B cell (primary cell): ENCODE data around the gene SRBD1. TPM values are rescaled to one million over a fixed set of nuclear protein-coding genes. Genes with fewer than 3 reads are reported as not detected.

Source experiments
- ATAC-seq: fragments of 200-7000 bp; cut with Tn5 transposase; one replicate; pipeline ENCODE4 v1.10.0; 2021; ENCODE audit warnings: low read depth, mild to moderate bottlenecking, moderate number of reproducible peaks, moderate library complexity
- CTCF ChIA-PET: fragments of 350-600 bp; sonication (Branson Sonifier 250); formaldehyde crosslinking; loops from one replicate; lab custom pipeline; 2021; ENCODE audit warnings: antibody characterized with exemption, inconsistent platforms; lab: Charles Lee
- POLR2A ChIA-PET: fragments of 350-600 bp; sonication (Branson Sonifier 250); formaldehyde crosslinking; loops from one replicate; lab custom pipeline; 2021; ENCODE audit warnings: antibody characterized with exemption; lab: Charles Lee
- DNase-seq: peaks from one replicate; pipeline ENCODE4 v3.0.0; 2013
- H2AFZ ChIP-seq: 2 replicates; pipeline ENCODE4 v1.6.1; 2012; ENCODE audit warnings: mild to moderate bottlenecking, low read depth, low read length; ENCODE audit not compliant: insufficient read depth, poor library complexity, severe bottlenecking
- H3K27ac ChIP-seq, 2 donors: 1 replicate in 1 of 2; 2 replicates in 1 of 2; pipeline ENCODE4 v1.5.1; 2012 to 2013; ENCODE audit warnings: low read length in 2 of 2, mild to moderate bottlenecking in 2 of 2, moderate library complexity in 1 of 2
- H3K27me3 ChIP-seq, 4 experiments: fragments of 200-600 bp in 1 of 4; sonication (generic) in 1 of 4; replicated peaks in 1 of 4; 1 replicate in 2 of 4; 2 replicates in 2 of 4; pipeline versions ENCODE4 v1.6.1 to v1.7.0; 2013 to 2016; ENCODE audit warnings: low read length in 3 of 4, mild to moderate bottlenecking in 2 of 4, mixed read lengths in 1 of 4, moderate library complexity in 1 of 4; ENCODE audit not compliant: insufficient read depth in 4 of 4, control insufficient read depth in 3 of 4; ENCODE audit errors: control extremely low read depth in 1 of 4
- H3K36me3 ChIP-seq, 2 experiments: replicated peaks in 1 of 2; 1 replicate in 1 of 2; 2 replicates in 1 of 2; pipeline versions ENCODE4 v1.6.1 to v1.7.1; 2013; ENCODE audit warnings: low read length in 1 of 2; ENCODE audit not compliant: insufficient read depth in 2 of 2, control insufficient read depth in 1 of 2; ENCODE audit errors: control extremely low read depth in 1 of 2, extremely low read depth in 1 of 2
- H3K4me1 ChIP-seq, 2 donors: fragments of 200-600 bp in 1 of 2; sonication (generic) in 1 of 2; 1 replicate in 1 of 2; 2 replicates in 1 of 2; pipeline versions ENCODE4 v1.5.1 to v1.6.1; 2013 to 2017; ENCODE audit warnings: low read length in 2 of 2; ENCODE audit not compliant: control insufficient read depth in 2 of 2, insufficient read depth in 2 of 2
- H3K4me2 ChIP-seq: replicated peaks from 2 replicates; pipeline ENCODE3; 2012; ENCODE audit warnings: mild to moderate bottlenecking, low read depth, low read length; ENCODE audit not compliant: poor library complexity, severe bottlenecking
- H3K4me3 ChIP-seq, 5 experiments: fragments of 200-600 bp in 1 of 5; sonication (generic) in 1 of 5; 1 replicate in 3 of 5; 2 replicates in 2 of 5; pipeline versions ENCODE4 v1.5.1 to v1.7.0; 2011 to 2016; ENCODE audit warnings: low read length in 4 of 5, mild to moderate bottlenecking in 4 of 5, low read depth in 2 of 5, control low read depth in 1 of 5, moderate library complexity in 1 of 5; ENCODE audit not compliant: insufficient read depth in 1 of 5; ENCODE audit errors: control extremely low read depth in 1 of 5, extremely low read depth in 1 of 5
- H3K79me2 ChIP-seq: fragments of 200-600 bp; sonication (generic); one replicate; pipeline ENCODE4 v1.6.0; 2016; ENCODE audit warnings: low read length; ENCODE audit not compliant: control insufficient read depth, insufficient read depth
- H3K9ac ChIP-seq: fragments of 200-600 bp; sonication (generic); 2 replicates; pipeline ENCODE4 v1.6.1; 2017; ENCODE audit warnings: mild to moderate bottlenecking, low read length, moderate library complexity
- H3K9me3 ChIP-seq, 3 donors: one replicate each; pipeline versions ENCODE4 v1.6.1 to v1.7.1; 2013; ENCODE audit warnings: low read length in 2 of 3; ENCODE audit not compliant: control insufficient read depth in 2 of 3, insufficient read depth in 1 of 3; ENCODE audit errors: control extremely low read depth in 1 of 3
- H4K20me1 ChIP-seq: 2 replicates; pipeline ENCODE4 v1.6.0; 2012; ENCODE audit warnings: mild to moderate bottlenecking, low read length; ENCODE audit not compliant: insufficient read depth, control insufficient read depth, poor library complexity, severe bottlenecking
- H3K27ac Mint-ChIP-seq: one replicate; pipeline ENCODE4 v1.8.0; 2021; ENCODE audit warnings: mixed read lengths
- H3K27me3 Mint-ChIP-seq: one replicate; pipeline ENCODE4 v1.8.0; 2021; ENCODE audit warnings: mixed read lengths
- H3K4me1 Mint-ChIP-seq: one replicate; pipeline ENCODE4 v1.8.0; 2021; ENCODE audit warnings: mixed read lengths
- H3K4me3 Mint-ChIP-seq: one replicate; pipeline ENCODE4 v1.8.0; 2021; ENCODE audit warnings: mixed read lengths
- H3K9me3 Mint-ChIP-seq: one replicate; pipeline ENCODE4 v1.8.0; 2022; ENCODE audit warnings: mixed read lengths; ENCODE audit not compliant: insufficient read depth
- EZH2 ChIP-seq: IDR thresholded peaks from 2 replicates; pipeline ENCODE4 v1.6.1; 2012; ENCODE audit warnings: borderline replicate concordance, low read depth, mild to moderate bottlenecking, moderate library complexity, low read length; ENCODE audit not compliant: insufficient read depth, poor library complexity, severe bottlenecking
- WGBS: methylation state at CpG from one replicate; pipeline ENCODE4 v1.1.5; 2013; ENCODE audit warnings: missing lambda C conversion rate; ENCODE audit not compliant: insufficient coverage; 5-methylcytosine and 5-hydroxymethylcytosine counted together
- intact Hi-C: fragments of 100-400 bp; cut with micrococcal nuclease; formaldehyde crosslinking; loops from one replicate; pipeline ENCODE4 v1.10.0; 2022
- polyA plus RNA-seq: library from polyadenylated mRNA; depleted of rRNA; stranded (reverse); fragments of >200 nt; gene quantifications from 2 replicates; pipeline ENCODE4 v1.2.3, GENCODE V29; 2012
- total RNA-seq, 2 donors: library from RNA; stranded (reverse); fragments of 120-200 nt in 1 of 2; gene quantifications; 1 replicate in 1 of 2; 2 replicates in 1 of 2; pipeline versions ENCODE4 v1.2.3 to v1.2.4, GENCODE V29; 2013 to 2022
- TF ChIP-seq, protein P1 (sequence below): fragments of 200-600 bp; IDR thresholded peaks from one replicate; pipeline ENCODE4 v1.8.0; 2022; ENCODE audit warnings: antibody characterized with exemption, mild to moderate bottlenecking

The SRBD1 gene
- total and polyA plus RNA-seq, 2 donors (not counting 1 experiment from before 2014, with no cell fraction given): 6.2 to 27.1 TPM

DNA sequence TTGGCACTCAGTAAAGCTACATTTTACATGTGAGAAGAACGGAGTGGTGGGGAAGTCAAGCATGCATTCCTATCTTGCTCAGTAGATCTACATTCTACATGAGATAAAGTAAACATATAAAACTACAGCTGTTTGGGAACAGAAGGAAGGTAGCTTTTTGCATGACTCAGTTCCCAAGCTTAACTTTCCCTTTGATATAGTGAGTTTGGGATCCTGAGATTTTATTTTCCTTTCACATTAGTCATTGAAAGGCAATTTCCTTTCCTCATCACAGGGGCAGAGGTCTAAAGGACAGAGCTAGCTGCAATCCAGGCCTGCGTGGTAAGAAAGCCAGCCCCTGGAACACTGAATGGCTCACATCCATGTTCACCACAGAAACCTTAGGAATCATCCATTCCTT lies 257.2 kb downstream of the SRBD1 start:
- H3K27me3 Mint-ChIP-seq: peaks cover 8% of the 10 kb centered on the region
- intact Hi-C loops: no loop called here
- WGBS: 85% methylated on average over 1 of the region's 2 CpGs
- no peaks in the 10 kb centered on the region for H3K9me3 Mint-ChIP-seq
- DNase-seq (no peak), ATAC-seq (no peak)
- H3K79me2 ChIP-seq: no peaks in the 10 kb centered on the region
- H2AFZ ChIP-seq: no peak overlapping the region
- TF ChIP-seq, protein P1, sequence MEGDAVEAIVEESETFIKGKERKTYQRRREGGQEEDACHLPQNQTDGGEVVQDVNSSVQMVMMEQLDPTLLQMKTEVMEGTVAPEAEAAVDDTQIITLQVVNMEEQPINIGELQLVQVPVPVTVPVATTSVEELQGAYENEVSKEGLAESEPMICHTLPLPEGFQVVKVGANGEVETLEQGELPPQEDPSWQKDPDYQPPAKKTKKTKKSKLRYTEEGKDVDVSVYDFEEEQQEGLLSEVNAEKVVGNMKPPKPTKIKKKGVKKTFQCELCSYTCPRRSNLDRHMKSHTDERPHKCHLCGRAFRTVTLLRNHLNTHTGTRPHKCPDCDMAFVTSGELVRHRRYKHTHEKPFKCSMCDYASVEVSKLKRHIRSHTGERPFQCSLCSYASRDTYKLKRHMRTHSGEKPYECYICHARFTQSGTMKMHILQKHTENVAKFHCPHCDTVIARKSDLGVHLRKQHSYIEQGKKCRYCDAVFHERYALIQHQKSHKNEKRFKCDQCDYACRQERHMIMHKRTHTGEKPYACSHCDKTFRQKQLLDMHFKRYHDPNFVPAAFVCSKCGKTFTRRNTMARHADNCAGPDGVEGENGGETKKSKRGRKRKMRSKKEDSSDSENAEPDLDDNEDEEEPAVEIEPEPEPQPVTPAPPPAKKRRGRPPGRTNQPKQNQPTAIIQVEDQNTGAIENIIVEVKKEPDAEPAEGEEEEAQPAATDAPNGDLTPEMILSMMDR: no peak
- no peak for TF ChIP-seq EZH2
- H3K4me3 ChIP-seq: no peak overlapping the region
- H3K4me1 ChIP-seq: no peaks in the 10 kb centered on the region
- H3K4me3 Mint-ChIP-seq: no peak overlapping the region
- H3K4me2 ChIP-seq: no peak overlapping the region
- H3K9me3 ChIP-seq: no peaks in the 10 kb centered on the region
- no peaks in the 10 kb centered on the region for H3K4me1 Mint-ChIP-seq
- H3K27me3 ChIP-seq: no peaks in the 10 kb centered on the region
- no peaks in the 10 kb centered on the region for H4K20me1 ChIP-seq
- H3K36me3 ChIP-seq: no peaks in the 10 kb centered on the region
- CTCF ChIA-PET: no interaction called here
- POLR2A ChIA-PET: no interaction called here
- H3K27ac Mint-ChIP-seq: no peak overlapping the region
- H3K27ac ChIP-seq: no peak overlapping the region
- no peak overlapping the region for H3K9ac ChIP-seq

DNA sequence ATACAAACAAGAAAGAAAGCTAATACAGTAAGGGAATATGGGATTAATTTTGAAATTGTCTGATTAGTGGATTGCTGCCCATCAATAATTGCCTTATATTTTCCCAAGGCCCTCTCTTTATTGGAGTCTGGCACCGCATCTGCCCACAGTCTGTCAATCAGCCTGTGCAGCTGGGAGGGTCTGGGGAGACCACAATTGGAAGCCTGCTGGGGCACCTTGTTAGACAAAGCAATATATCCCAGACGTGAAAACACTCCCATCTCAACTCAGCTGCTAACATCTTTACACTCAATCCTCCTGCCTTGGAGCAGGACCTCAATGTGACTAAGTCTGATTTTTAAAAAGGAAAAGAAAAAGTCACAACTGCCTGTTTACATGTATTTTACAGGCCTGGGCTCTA lies 258.6 kb downstream of the SRBD1 start:
- Histone ChIP-seq H3K4me3 (no peak overlapping the region), H3K4me2 (no peak overlapping the region), H3K4me1 (no peaks in the 10 kb centered on the region), H2AFZ (no peak overlapping the region), H3K9ac (no peak overlapping the region), H3K36me3 (no peaks in the 10 kb centered on the region), H3K27me3 (no peaks in the 10 kb centered on the region), H4K20me1 (no peaks in the 10 kb centered on the region), H3K79me2 (no peaks in the 10 kb centered on the region), H3K9me3 (no peaks in the 10 kb centered on the region), H3K27ac (no peak overlapping the region)
- WGBS: 88% methylated on average over 1 of the region's 2 CpGs
- ChIA-PET CTCF (no interaction called here), POLR2A (no interaction called here)
- intact Hi-C loops: no loop called here
- Mint-ChIP-seq H3K27ac (no peak overlapping the region), H3K9me3 (peaks cover 3% of the 10 kb centered on the region), H3K27me3 (peaks cover 8% of the 10 kb centered on the region), H3K4me1 (no peaks in the 10 kb centered on the region), H3K4me3 (no peak overlapping the region)
- ATAC-seq: no peak
- TF ChIP-seq, protein P1: no peak
- no peak for TF ChIP-seq EZH2
- DNase-seq: no peak
